GM12878 (cell line): ENCODE results near the gene DCAF15. TPM values are rescaled to one million over a fixed set of nuclear protein-coding genes. Genes with fewer than 3 reads are reported as not detected.

ENCODE experiments used
- ATAC-seq: fragments of 200-7000 bp; cut with Tn5 transposase; 3 replicates; pipeline ENCODE4 v1.9.1; 2020; ENCODE audit warnings: mild to moderate bottlenecking, moderate library complexity
- BruUV-seq: library from RNA; stranded (reverse); fragments of 400-500 nt; replicated peaks from 2 replicates; lab custom pipeline; 2021; lab: Mats Ljungman, UMichigan
- CTCF ChIA-PET: fragments of 300-600 bp; sonication (Branson Sonifier 250); formaldehyde crosslinking; extraction: SDS; loops from one replicate; lab custom pipeline; 2021; ENCODE audit warnings: inconsistent platforms; lab: Yijun Ruan, JAX
- POLR2A ChIA-PET: fragments of 350-600 bp; formaldehyde crosslinking; extraction: SDS; loops from one replicate; lab custom pipeline; 2021; ENCODE audit warnings: inconsistent platforms; lab: Charles Lee
- RAD21 ChIA-PET: fragments of 300-600 bp; sonication (Branson Sonifier 250); formaldehyde crosslinking; loops from one replicate; lab custom pipeline; 2023; ENCODE audit warnings: antibody characterized with exemption; ENCODE audit not compliant: unreplicated experiment; lab: Charles Lee
- SMC1A ChIA-PET: fragments of 300-600 bp; sonication (Branson Sonifier 250); formaldehyde crosslinking; loops from one replicate; lab custom pipeline; 2023; ENCODE audit not compliant: unreplicated experiment, uncharacterized antibody; lab: Charles Lee
- DNase-seq: peaks from one replicate; pipeline ENCODE4 v3.0.0-alpha.2; 2011; ENCODE audit warnings: low read depth, low spot score
- FAIRE-seq: peaks from 3 replicates; lab custom pipeline; 2011; peaks lifted over from hg19 to GRCh38; lab: Jason Lieb, UNC
- H2AFZ ChIP-seq: 2 replicates; pipeline ENCODE4 v1.6.0; 2011; ENCODE audit warnings: low read depth, low read length, control low read depth; ENCODE audit not compliant: control insufficient read depth
- H3K27ac ChIP-seq: 2 replicates; pipeline ENCODE4 v1.5.1; 2011; ENCODE audit warnings: control low read depth; ENCODE audit not compliant: control insufficient read depth, insufficient read depth
- H3K27me3 ChIP-seq, 2 experiments: replicated peaks in 1 of 2; 2 replicates each; pipeline versions ENCODE4 v1.6.0 to v1.6.1; 2011; ENCODE audit warnings: low read length in 1 of 2; ENCODE audit not compliant: control insufficient read depth in 2 of 2, insufficient read depth in 2 of 2
- H3K36me3 ChIP-seq, 2 experiments: 2 replicates each; pipeline ENCODE4 v1.5.1; 2011; ENCODE audit warnings: low read length in 1 of 2; ENCODE audit not compliant: control insufficient read depth in 2 of 2, insufficient read depth in 2 of 2
- H3K4me1 ChIP-seq: 2 replicates; pipeline ENCODE4 v1.6.1; 2011; ENCODE audit warnings: mild to moderate bottlenecking, low read length, moderate library complexity, mixed read lengths; ENCODE audit not compliant: control insufficient read depth, insufficient read depth
- H3K4me2 ChIP-seq: 2 replicates; pipeline ENCODE4 v1.6.0; 2011; ENCODE audit warnings: control low read depth; ENCODE audit not compliant: control insufficient read depth, insufficient read depth
- H3K4me3 ChIP-seq: fragments of 200-600 bp; sonication (generic); 2 replicates; pipeline ENCODE4 v1.5.1; 2016
- H3K79me2 ChIP-seq: 2 replicates; pipeline ENCODE4 v1.6.0; 2011; ENCODE audit warnings: low read length; ENCODE audit not compliant: control insufficient read depth, insufficient read depth
- H3K9ac ChIP-seq: 2 replicates; pipeline ENCODE4 v1.8.0; 2011; ENCODE audit warnings: low read length, control low read depth, mixed read lengths; ENCODE audit not compliant: control insufficient read depth, insufficient read depth
- H3K9me3 ChIP-seq: replicated peaks from 3 replicates; pipeline ENCODE4 v1.5.1; 2011; ENCODE audit warnings: mild to moderate bottlenecking, low read length; ENCODE audit not compliant: control insufficient read depth, insufficient read depth
- H4K20me1 ChIP-seq: 2 replicates; pipeline ENCODE4 v1.6.0; 2011; ENCODE audit not compliant: control insufficient read depth, insufficient read depth
- BMI1 ChIP-seq: fragments of 450-650 bp; IDR thresholded peaks from 2 replicates; pipeline ENCODE4 v1.6.1; 2016; ENCODE audit warnings: mild to moderate bottlenecking, moderate library complexity, borderline replicate concordance
- CBFB ChIP-seq: IDR thresholded peaks from 2 replicates; pipeline ENCODE4 v1.6.1; 2016; ENCODE audit warnings: antibody characterized with exemption, low read depth
- DPF2 ChIP-seq: fragments of 450-650 bp; IDR thresholded peaks from 2 replicates; pipeline ENCODE4 v1.6.1; 2017; ENCODE audit warnings: mild to moderate bottlenecking
- WGBS: methylation state at CpG from one replicate; pipeline ENCODE4 v1.1.6; 2016; ENCODE audit warnings: low lambda C conversion rate; ENCODE audit not compliant: insufficient replicate concordance, insufficient coverage; ENCODE audit errors: missing lambda C conversion rate; 5-methylcytosine and 5-hydroxymethylcytosine counted together
- in situ Hi-C: fragments of 300-500 bp; cut with MboI; formaldehyde crosslinking; loops from 9 replicates; pipeline ENCODE4 v1.14.3; 2018; ENCODE audit warnings: mixed read lengths
- intact Hi-C: fragments of 100-400 bp; cut with micrococcal nuclease; formaldehyde crosslinking; loops from one replicate; pipeline ENCODE4 v1.14.2; 2022; ENCODE audit not compliant: unreplicated experiment
- polyA plus RNA-seq, 11 experiments: library from polyadenylated mRNA; depleted of rRNA in 4 of 11; unstranded in 6 of 11; stranded (reverse) in 5 of 11; fragments of >200 nt; fragmentation: Nextera tagmentation in 4 of 11; fragmentation: Illumina TruSeq in 1 of 11; extraction: Ambion mirVana in 4 of 11; extraction: Trizol in 1 of 11; gene quantifications; 1 replicate in 1 of 11; 2 replicates in 10 of 11; pipeline versions ENCODE4 v1.2.1 to v1.2.3, GENCODE V29; 2011 to 2016; ENCODE audit warnings: inconsistent platforms in 2 of 11, missing spikeins in 2 of 11, low read depth in 1 of 11
- total RNA-seq, 4 experiments: library from RNA; depleted of rRNA in 3 of 4; stranded (reverse); fragments of >200 nt in 3 of 4; fragmentation: Illumina TruSeq in 1 of 4; extraction: Trizol in 1 of 4; gene quantifications; 2 replicates each; pipeline versions ENCODE4 v1.2.1 to v1.2.3, GENCODE V29; 2013 to 2021

Gene DCAF15
- total and polyA plus RNA-seq, 10 of the 15 experiments (the other 5 are each of a cell fraction or from before 2014, with no cell fraction given): 0.16 to 63.4 (median 26.6) TPM

DNA sequence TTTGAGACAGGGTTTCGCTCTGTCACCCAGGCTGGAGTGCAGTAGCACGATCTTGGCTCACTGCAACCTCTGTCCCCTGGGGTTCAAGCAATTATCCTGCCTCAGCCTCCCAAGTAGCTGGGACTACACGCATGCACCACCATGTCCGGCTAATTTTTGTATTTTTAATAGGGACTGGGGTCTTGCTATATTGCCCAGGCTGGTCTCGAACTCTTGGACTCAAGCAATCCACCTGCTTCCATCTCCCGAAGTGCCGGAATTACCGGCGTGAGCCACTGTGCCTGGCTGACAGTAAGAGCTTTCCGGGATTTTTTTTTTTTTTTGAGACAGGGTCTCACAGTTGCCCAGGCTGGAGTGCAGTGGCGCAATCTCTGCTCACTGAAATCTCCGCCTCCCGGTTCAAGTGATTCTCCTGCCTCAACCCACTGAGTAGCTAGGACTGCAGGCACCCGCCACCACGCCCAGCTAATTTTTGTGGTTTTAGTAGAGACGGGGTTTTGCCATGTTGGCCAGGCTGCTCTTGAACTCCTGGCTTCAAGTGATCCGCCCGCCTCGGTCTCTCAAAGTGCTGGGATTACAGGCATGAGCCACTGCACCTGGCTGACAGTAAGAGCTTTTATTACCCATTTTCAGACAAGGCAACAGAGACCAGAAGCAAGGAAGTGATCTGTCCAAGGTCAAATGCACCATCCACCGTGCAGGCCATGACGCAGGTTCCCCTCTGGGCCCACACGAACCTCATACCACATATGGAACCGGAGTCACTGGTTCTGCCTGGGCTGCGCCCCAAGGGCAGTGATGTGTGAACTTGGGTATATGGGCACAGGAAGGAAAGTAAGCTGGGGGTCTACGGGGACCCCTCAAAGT lies 32.8 kb downstream of the DCAF15 start:
- ATAC-seq (peak; percentile 7), FAIRE-seq (no peak), DNase-seq (no peak)
- Histone ChIP-seq H3K4me3 (no peak overlapping the region), H3K4me2 (peak overlapping the region; percentile 87), H3K79me2 (no peaks in the 10 kb centered on the region), H2AFZ (no peak overlapping the region; the same call in 1 of the 2 replicates), H3K36me3 (no peaks in the 10 kb centered on the region; a peak in 1 of 4 replicates), H3K27ac (peak overlapping the region; percentile 94), H3K9ac (no peak overlapping the region), H4K20me1 (no peaks in the 10 kb centered on the region), H3K27me3 (no peaks in the 10 kb centered on the region), H3K4me1 (peaks cover 27% of the 10 kb centered on the region), H3K9me3 (no peaks in the 10 kb centered on the region)
- SMC1A ChIA-PET: interaction anchor here (0.8 to 3.6 kb wide), 7 partner anchors 18 to 143 kb away, joined by 3 to 18 read pairs (median 5); partner anchors contain the start of genes IL27RA and RLN3
- no peak for TF ChIP-seq DPF2
- TF ChIP-seq CBFB: peak; percentile 17
- TF ChIP-seq BMI1: no peak
- in situ Hi-C loops: no loop called here
- RAD21 ChIA-PET: interaction anchor here (0.6 to 4.2 kb wide), 7 partner anchors 8 to 124 kb away, joined by 3 to 35 read pairs (median 3); partner anchors contain the start of genes IL27RA and RFX1
- intact Hi-C loops: loop anchor here (5.0 to 10.0 kb wide), 2 partner anchors 33 to 50 kb away; partner anchors contain the start of genes DCAF15 and IL27RA
- WGBS: 52% methylated on average over 25 of the region's 25 CpGs
- BruUV-seq: no TSS peak
- POLR2A ChIA-PET: interaction anchor here (0.5 to 6.5 kb wide), 5 partner anchors 16 to 401 kb away, joined by 3 to 49 read pairs (median 6); partner anchors contain the start of genes IL27RA and RFX1
- CTCF ChIA-PET: interaction anchor here (0.5 to 2.3 kb wide), 6 partner anchors 34 to 90 kb away, joined by 3 to 13 read pairs (median 6); partner anchors contain the start of gene IL27RA
